Measurements from ENCODE around the gene ZC3H18.

The ZC3H18 gene

GRCh38 chr16:88627531-88628411, 57.6 kb downstream of the ZC3H18 start:
- DNase-seq, result no peak

- DNase-seq, result no peak
These were observed 58.3 kb downstream of the ZC3H18 start for GRCh38 chr16:88628512-88628974.

- DNase-seq, result no peak
These were observed 59.6 kb downstream of the ZC3H18 start for GRCh38 chr16:88629835-88630234.

GRCh38 chr16:88630433-88630832, 60.2 kb downstream of the ZC3H18 start:
- no peak for DNase-seq

GRCh38 chr16:88630941-88631340, 60.7 kb downstream of the ZC3H18 start:
- no peak for DNase-seq

GRCh38 chr16:88631384-88631783, 61.2 kb downstream of the ZC3H18 start:
- DNase-seq, result no peak

GRCh38 chr16:88631920-88632586, 61.9 kb downstream of the ZC3H18 start:
- DNase-seq, result no peak

- DNase-seq, result no peak
These were observed 62.4 kb downstream of the ZC3H18 start for GRCh38 chr16:88632587-88632930.

- no peak for DNase-seq
These were observed 63.5 kb downstream of the ZC3H18 start for GRCh38 chr16:88633684-88634140.

- DNase-seq, result no peak
These were observed 64.2 kb downstream of the ZC3H18 start for GRCh38 chr16:88634141-88634993.

GRCh38 chr16:88634994-88635670, 64.9 kb downstream of the ZC3H18 start:
- no peak for DNase-seq

- DNase-seq, result no peak
These were observed 65.6 kb downstream of the ZC3H18 start for GRCh38 chr16:88635671-88636319.

GRCh38 chr16:88636488-88637265, 66.5 kb downstream of the ZC3H18 start:
- no peak for DNase-seq

- DNase-seq, result no peak
These were observed 68.4 kb downstream of the ZC3H18 start, which contains the start of gene IL17C for GRCh38 chr16:88638323-88639230. TSS of gene IL17C (plus strand) at chr16:88638572. CDS start at chr16:88638642, 70 bp downstream.

- DNase-seq, result no peak
These were observed 69.2 kb downstream of the ZC3H18 start for GRCh38 chr16:88639231-88640038.

GRCh38 chr16:88640039-88640495, 69.9 kb downstream of the ZC3H18 start:
- DNase-seq, result no peak

GRCh38 chr16:88640498-88641247, 70.5 kb downstream of the ZC3H18 start:
- no peak for DNase-seq

Measured in NCI-H1048 (cell line).